Parietal lobe (tissue), 1 donor: ENCODE results near the gene AUH. TPM values are rescaled to one million over a fixed set of nuclear protein-coding genes. Genes with fewer than 3 reads are reported as not detected.

Experiments used
- total RNA-seq: library from RNA; depleted of rRNA; stranded (reverse); fragments of >200 nt; gene quantifications from one replicate; pipeline ENCODE4 v1.2.3, GENCODE V29; 2014

The AUH gene
- 52.6 TPM for total RNA-seq

GRCh38 chr9:91361291-91362050 lies at the start of gene AUH:
AUH (minus strand) TSS chr9:91361918; CDS start chr9:91361889, 29 bp downstream.

Other genes starting within 250 kb of the AUH start
- gene NFIL3, start 61.9 kb upstream of the AUH start, total RNA-seq, result 28.5 TPM